ENCODE measurements around the gene WLS. TPM values are rescaled to one million over a fixed set of nuclear protein-coding genes. Genes with fewer than 3 reads are reported as not detected.

WLS gene
- total and polyA plus RNA-seq, 3 experiments from 2014 or later = not detected

GRCh38 chr1:68188060-68188538, 44.2 kb downstream of the WLS start:
- Mint-ChIP-seq H3K27ac (no peak overlapping the region), H3K27me3 (peaks cover 0 to 2% of the 10 kb centered on the region in 2 donors), H3K36me3 (no peaks in the 10 kb centered on the region), H3K4me3 (no peak overlapping the region), H3K9me3 (peaks cover 0 to 2% (median 0%) of the 10 kb centered on the region in 5 donors), H3K4me1 (no peaks in the 10 kb centered on the region)
- POLR2A ChIA-PET = no interaction called here
- H3K36me3 ChIP-seq (ENCODE audit: insufficient read depth, low read length) = no peaks in the 10 kb centered on the region
- no peaks in the 10 kb centered on the region for H3K9me3 ChIP-seq (ENCODE audit: low read length)
- H3K27me3 ChIP-seq (ENCODE audit: insufficient read depth, low read length, poor library complexity, severe bottlenecking) = no peaks in the 10 kb centered on the region
- no peak overlapping the region for H3K27ac ChIP-seq (ENCODE audit: low read depth, low read length)
- no peak for DNase-seq
- CTCF ChIA-PET = no interaction called here
- no peaks in the 10 kb centered on the region for H3K4me1 ChIP-seq (ENCODE audit: insufficient read depth, low read length)
- no peak overlapping the region for H3K4me3 ChIP-seq (ENCODE audit: low read length)

- Mint-ChIP-seq H3K4me3 (no peak overlapping the region), H3K27me3 (peaks cover 0 to 2% of the 10 kb centered on the region in 2 donors), H3K36me3 (no peaks in the 10 kb centered on the region), H3K4me1 (no peaks in the 10 kb centered on the region), H3K9me3 (peaks cover 0 to 4% (median 0%) of the 10 kb centered on the region in 5 donors), H3K27ac (no peak overlapping the region)
- Histone ChIP-seq H3K27me3 (ENCODE audit: insufficient read depth, low read length, poor library complexity, severe bottlenecking) (no peaks in the 10 kb centered on the region), H3K4me1 (ENCODE audit: insufficient read depth, low read length) (no peaks in the 10 kb centered on the region), H3K36me3 (ENCODE audit: insufficient read depth, low read length) (no peaks in the 10 kb centered on the region), H3K27ac (ENCODE audit: low read depth, low read length) (no peak overlapping the region), H3K9me3 (ENCODE audit: low read length) (no peaks in the 10 kb centered on the region), H3K4me3 (ENCODE audit: low read length) (no peak overlapping the region)
- POLR2A ChIA-PET = no interaction called here
- CTCF ChIA-PET = interaction anchor here (1.2 kb wide), 1 partner anchor 69 kb away, joined by 3 read pairs; no protein-coding TSS in a partner anchor
- no peak for DNase-seq
These were observed 46.6 kb downstream of the WLS start for GRCh38 chr1:68185743-68186142.

GRCh38 chr1:68183895-68184294, 48.4 kb downstream of the WLS start:
- no peaks in the 10 kb centered on the region for H3K4me1 Mint-ChIP-seq
- Histone ChIP-seq H3K36me3 (ENCODE audit: insufficient read depth, low read length) (no peaks in the 10 kb centered on the region), H3K4me3 (ENCODE audit: low read length) (no peak overlapping the region), H3K27ac (ENCODE audit: low read depth, low read length) (no peak overlapping the region), H3K27me3 (ENCODE audit: insufficient read depth, low read length, poor library complexity, severe bottlenecking) (no peaks in the 10 kb centered on the region), H3K4me1 (ENCODE audit: insufficient read depth, low read length) (no peaks in the 10 kb centered on the region), H3K9me3 (ENCODE audit: low read length) (no peaks in the 10 kb centered on the region)
- H3K36me3 Mint-ChIP-seq = no peaks in the 10 kb centered on the region
- no peak for DNase-seq
- no peak overlapping the region for H3K4me3 Mint-ChIP-seq
- H3K9me3 Mint-ChIP-seq = peaks cover 0 to 5% (median 0%) of the 10 kb centered on the region in 5 donors
- H3K27ac Mint-ChIP-seq = no peak overlapping the region
- ChIA-PET CTCF (no interaction called here), POLR2A (no interaction called here)
- peaks cover 0 to 2% of the 10 kb centered on the region in 2 donors for H3K27me3 Mint-ChIP-seq

- H3K4me1 ChIP-seq (ENCODE audit: insufficient read depth, low read length) = no peaks in the 10 kb centered on the region
- Mint-ChIP-seq H3K27ac (no peak overlapping the region), H3K4me1 (no peaks in the 10 kb centered on the region), H3K4me3 (no peak overlapping the region), H3K9me3 (peaks cover 0 to 10% (median 0%) of the 10 kb centered on the region in 5 donors), H3K27me3 (peaks cover 0 to 1% of the 10 kb centered on the region in 2 donors), H3K36me3 (no peaks in the 10 kb centered on the region)
- H3K36me3 ChIP-seq (ENCODE audit: insufficient read depth, low read length) = no peaks in the 10 kb centered on the region
- H3K4me3 ChIP-seq (ENCODE audit: low read length) = no peak overlapping the region
- H3K27me3 ChIP-seq (ENCODE audit: insufficient read depth, low read length, poor library complexity, severe bottlenecking) = no peaks in the 10 kb centered on the region
- no peak overlapping the region for H3K27ac ChIP-seq (ENCODE audit: low read depth, low read length)
- no peak for DNase-seq
- CTCF ChIA-PET = no interaction called here
- no peaks in the 10 kb centered on the region for H3K9me3 ChIP-seq (ENCODE audit: low read length)
- POLR2A ChIA-PET = no interaction called here
These were observed 51.2 kb downstream of the WLS start for GRCh38 chr1:68181165-68181556.

GRCh38 chr1:68180441-68181164, 51.7 kb downstream of the WLS start:
- CTCF ChIA-PET = no interaction called here
- no peak overlapping the region for H3K27ac Mint-ChIP-seq
- Histone ChIP-seq H3K36me3 (ENCODE audit: insufficient read depth, low read length) (no peaks in the 10 kb centered on the region), H3K4me3 (ENCODE audit: low read length) (no peak overlapping the region), H3K4me1 (ENCODE audit: insufficient read depth, low read length) (no peaks in the 10 kb centered on the region), H3K27me3 (ENCODE audit: insufficient read depth, low read length, poor library complexity, severe bottlenecking) (no peaks in the 10 kb centered on the region), H3K9me3 (ENCODE audit: low read length) (no peaks in the 10 kb centered on the region), H3K27ac (ENCODE audit: low read depth, low read length) (no peak overlapping the region)
- H3K4me1 Mint-ChIP-seq = no peaks in the 10 kb centered on the region
- POLR2A ChIA-PET = no interaction called here
- H3K27me3 Mint-ChIP-seq = peaks cover 0 to 1% of the 10 kb centered on the region in 2 donors
- DNase-seq = no peak
- H3K36me3 Mint-ChIP-seq = no peaks in the 10 kb centered on the region
- peaks cover 0 to 10% (median 0%) of the 10 kb centered on the region in 5 donors for H3K9me3 Mint-ChIP-seq
- H3K4me3 Mint-ChIP-seq = no peak overlapping the region

- Histone ChIP-seq H3K36me3 (ENCODE audit: insufficient read depth, low read length) (no peaks in the 10 kb centered on the region), H3K4me1 (ENCODE audit: insufficient read depth, low read length) (no peaks in the 10 kb centered on the region), H3K9me3 (ENCODE audit: low read length) (no peaks in the 10 kb centered on the region), H3K27ac (ENCODE audit: low read depth, low read length) (no peak overlapping the region), H3K4me3 (ENCODE audit: low read length) (no peak overlapping the region), H3K27me3 (ENCODE audit: insufficient read depth, low read length, poor library complexity, severe bottlenecking) (no peaks in the 10 kb centered on the region)
- no peak overlapping the region for H3K4me3 Mint-ChIP-seq
- H3K27ac Mint-ChIP-seq = no peak overlapping the region
- H3K27me3 Mint-ChIP-seq = peaks cover 0 to 1% of the 10 kb centered on the region in 2 donors
- no peak for DNase-seq
- ChIA-PET CTCF (no interaction called here), POLR2A (no interaction called here)
- no peaks in the 10 kb centered on the region for H3K36me3 Mint-ChIP-seq
- no peaks in the 10 kb centered on the region for H3K4me1 Mint-ChIP-seq
- H3K9me3 Mint-ChIP-seq = peaks cover 0 to 8% (median 0%) of the 10 kb centered on the region in 5 donors
These were observed 53.4 kb downstream of the WLS start for GRCh38 chr1:68178821-68179490.

GRCh38 chr1:68175621-68176398, 56.5 kb downstream of the WLS start:
- CTCF ChIA-PET = no interaction called here

GRCh38 chr1:68174738-68175113, 57.6 kb downstream of the WLS start:
- Histone ChIP-seq H3K4me3 (ENCODE audit: low read length) (no peak overlapping the region), H3K27me3 (ENCODE audit: insufficient read depth, low read length, poor library complexity, severe bottlenecking) (no peaks in the 10 kb centered on the region), H3K9me3 (ENCODE audit: low read length) (no peaks in the 10 kb centered on the region), H3K27ac (ENCODE audit: low read depth, low read length) (no peak overlapping the region), H3K36me3 (ENCODE audit: insufficient read depth, low read length) (no peaks in the 10 kb centered on the region), H3K4me1 (ENCODE audit: insufficient read depth, low read length) (no peaks in the 10 kb centered on the region)
- DNase-seq = no peak
- no peaks in the 10 kb centered on the region for H3K36me3 Mint-ChIP-seq
- no peak overlapping the region for H3K4me3 Mint-ChIP-seq
- H3K4me1 Mint-ChIP-seq = no peaks in the 10 kb centered on the region
- ChIA-PET CTCF (no interaction called here), POLR2A (no interaction called here)
- H3K27me3 Mint-ChIP-seq = peaks cover 0 to 1% of the 10 kb centered on the region in 2 donors
- peaks cover 0 to 9% (median 5%) of the 10 kb centered on the region in 5 donors for H3K9me3 Mint-ChIP-seq
- no peak overlapping the region for H3K27ac Mint-ChIP-seq

More at GRCh38 chr1:68175621-68176398, 56.5 kb downstream of the WLS start:
- Mint-ChIP-seq H3K36me3 (no peaks in the 10 kb centered on the region), H3K27ac (no peak overlapping the region), H3K4me3 (no peak overlapping the region), H3K27me3 (peaks cover 0 to 1% of the 10 kb centered on the region in 2 donors), H3K4me1 (no peaks in the 10 kb centered on the region), H3K9me3 (peaks cover 0 to 8% (median 4%) of the 10 kb centered on the region in 5 donors)
- Histone ChIP-seq H3K9me3 (ENCODE audit: low read length) (no peaks in the 10 kb centered on the region), H3K4me1 (ENCODE audit: insufficient read depth, low read length) (no peaks in the 10 kb centered on the region), H3K4me3 (ENCODE audit: low read length) (no peak overlapping the region), H3K36me3 (ENCODE audit: insufficient read depth, low read length) (no peaks in the 10 kb centered on the region), H3K27me3 (ENCODE audit: insufficient read depth, low read length, poor library complexity, severe bottlenecking) (no peaks in the 10 kb centered on the region), H3K27ac (ENCODE audit: low read depth, low read length) (no peak overlapping the region)
- no peak for DNase-seq
- POLR2A ChIA-PET = no interaction called here
